Subcutaneous abdominal adipose tissue (tissue), 5 donors: Measurements from ENCODE around the gene HPN.

Source experiments
- H3K27ac ChIP-seq: one replicate; pipeline ENCODE4 v1.7.0; 2013; ENCODE audit warnings: low read depth, mild to moderate bottlenecking, inconsistent platforms, low read length, moderate library complexity
- H3K27me3 ChIP-seq, 5 donors: one replicate each; pipeline ENCODE4 v1.7.0; 2013; ENCODE audit warnings: low read length in 5 of 5, inconsistent platforms in 1 of 5; ENCODE audit not compliant: control insufficient read depth in 5 of 5, insufficient read depth in 4 of 5
- H3K36me3 ChIP-seq, 5 donors: one replicate each; pipeline ENCODE4 v1.7.0; 2013; ENCODE audit warnings: low read length in 5 of 5; ENCODE audit not compliant: control insufficient read depth in 5 of 5, insufficient read depth in 5 of 5
- H3K4me1 ChIP-seq, 5 donors: one replicate each; pipeline ENCODE4 v1.7.0; 2013; ENCODE audit warnings: low read length in 5 of 5, mild to moderate bottlenecking in 3 of 5, moderate library complexity in 1 of 5; ENCODE audit not compliant: control insufficient read depth in 5 of 5, insufficient read depth in 5 of 5
- H3K4me3 ChIP-seq, 5 donors: one replicate each; pipeline ENCODE4 v1.7.0; 2013; ENCODE audit warnings: low read length in 5 of 5, low read depth in 1 of 5
- H3K9ac ChIP-seq, 5 donors: one replicate each; pipeline ENCODE4 v1.7.0; 2013; ENCODE audit warnings: low read length in 5 of 5, mild to moderate bottlenecking in 4 of 5, moderate library complexity in 3 of 5
- H3K9me3 ChIP-seq, 5 donors: one replicate each; pipeline ENCODE4 v1.7.0; 2013; ENCODE audit warnings: low read length in 5 of 5; ENCODE audit not compliant: control insufficient read depth in 5 of 5
- donor health status: healthy.
- donor health status: healthy.
- donor health status: healthy.
- donor health status: healthy.
- donor health status: healthy.

HPN gene

DNA sequence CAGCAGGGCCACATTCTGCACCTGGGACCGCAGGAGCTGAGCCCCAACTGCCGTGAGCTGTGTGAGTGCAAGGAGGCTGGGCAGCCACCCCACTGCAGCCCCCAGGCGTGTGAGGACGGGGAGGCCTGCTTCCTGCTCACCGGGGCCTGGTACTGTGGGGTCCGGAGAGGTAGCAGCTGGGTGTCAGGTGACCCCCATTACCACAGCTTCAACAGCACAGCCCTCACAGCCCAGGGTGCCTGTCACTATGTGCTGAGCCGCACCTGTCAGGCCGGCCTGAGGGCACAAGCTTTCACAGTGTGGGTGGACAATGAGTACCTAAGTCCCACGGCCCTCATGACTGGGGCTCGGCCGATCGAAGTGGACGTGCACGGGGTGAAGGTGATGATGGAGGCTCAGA lies 38.3 kb downstream of the HPN start:
- Histone ChIP-seq H3K9me3 (no peaks in the 10 kb centered on the region), H3K9ac (no peak overlapping the region), H3K36me3 (no peaks in the 10 kb centered on the region), H3K4me1 (peaks cover 0 to 9% (median 0%) of the 10 kb centered on the region in 5 donors), H3K4me3 (no peak overlapping the region), H3K27me3 (peaks cover 0 to 6% (median 0%) of the 10 kb centered on the region in 5 donors), H3K27ac (no peak overlapping the region)

DNA sequence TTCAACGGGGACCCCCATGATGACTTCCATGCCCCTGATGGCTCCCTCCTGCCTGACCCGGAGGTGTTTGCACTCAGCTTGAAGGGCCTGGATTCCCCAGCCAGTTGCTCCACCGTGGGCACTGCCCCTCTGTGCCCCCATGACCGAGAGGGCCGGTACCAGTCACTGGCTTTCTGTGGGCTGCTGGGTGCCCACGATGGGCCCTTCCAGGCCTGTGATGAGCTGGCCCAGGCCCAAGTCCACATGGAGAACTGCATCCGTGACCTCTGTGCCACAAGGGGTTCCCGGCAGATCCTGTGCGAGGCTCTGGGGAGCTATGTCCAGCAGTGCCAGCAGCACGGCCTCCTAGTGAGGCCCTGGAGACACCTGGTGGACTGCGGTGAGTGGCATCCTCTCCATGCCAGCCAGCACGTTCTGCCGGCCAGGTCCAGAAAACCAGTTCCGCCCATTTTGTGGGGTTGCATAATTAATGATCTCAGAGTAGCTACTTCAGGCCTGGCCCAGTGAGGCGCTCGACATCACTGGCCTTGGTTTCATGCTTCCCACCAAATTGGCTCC lies 39.2 kb downstream of the HPN start:
- no peaks in the 10 kb centered on the region for H3K9me3 ChIP-seq
- H3K4me1 ChIP-seq: peaks cover 0 to 9% (median 0%) of the 10 kb centered on the region in 5 donors
- H3K27ac ChIP-seq: no peak overlapping the region
- no peak overlapping the region for H3K9ac ChIP-seq
- H3K36me3 ChIP-seq: no peaks in the 10 kb centered on the region
- peaks cover 0 to 6% (median 0%) of the 10 kb centered on the region in 5 donors for H3K27me3 ChIP-seq
- H3K4me3 ChIP-seq: no peak overlapping the region

- peaks cover 0 to 9% (median 0%) of the 10 kb centered on the region in 5 donors for H3K4me1 ChIP-seq
- H3K9me3 ChIP-seq: no peaks in the 10 kb centered on the region
- H3K27me3 ChIP-seq: peaks cover 0 to 6% (median 0%) of the 10 kb centered on the region in 5 donors
- H3K9ac ChIP-seq: no peak overlapping the region
- H3K36me3 ChIP-seq: no peaks in the 10 kb centered on the region
- H3K4me3 ChIP-seq: no peak overlapping the region
- no peak overlapping the region for H3K27ac ChIP-seq
Measured at GRCh38 chr19:35081201-35081600, 39.7 kb downstream of the HPN start.

- H3K4me3 ChIP-seq: no peak overlapping the region
- H3K9me3 ChIP-seq: no peaks in the 10 kb centered on the region
- peaks cover 0 to 9% (median 0%) of the 10 kb centered on the region in 5 donors for H3K4me1 ChIP-seq
- no peak overlapping the region for H3K9ac ChIP-seq
- H3K36me3 ChIP-seq: no peaks in the 10 kb centered on the region
- H3K27me3 ChIP-seq: peaks cover 0 to 10% (median 4%) of the 10 kb centered on the region in 5 donors
- H3K27ac ChIP-seq: no peak overlapping the region
Measured at GRCh38 chr19:35083691-35084508, 42.4 kb downstream of the HPN start.

- Histone ChIP-seq H3K27ac (no peak overlapping the region), H3K27me3 (peaks cover 0 to 10% (median 4%) of the 10 kb centered on the region in 5 donors), H3K9ac (no peak overlapping the region), H3K4me3 (no peak overlapping the region), H3K4me1 (peaks cover 0 to 9% (median 0%) of the 10 kb centered on the region in 5 donors), H3K36me3 (no peaks in the 10 kb centered on the region), H3K9me3 (no peaks in the 10 kb centered on the region)
Measured at GRCh38 chr19:35084509-35084762, 42.9 kb downstream of the HPN start.

DNA sequence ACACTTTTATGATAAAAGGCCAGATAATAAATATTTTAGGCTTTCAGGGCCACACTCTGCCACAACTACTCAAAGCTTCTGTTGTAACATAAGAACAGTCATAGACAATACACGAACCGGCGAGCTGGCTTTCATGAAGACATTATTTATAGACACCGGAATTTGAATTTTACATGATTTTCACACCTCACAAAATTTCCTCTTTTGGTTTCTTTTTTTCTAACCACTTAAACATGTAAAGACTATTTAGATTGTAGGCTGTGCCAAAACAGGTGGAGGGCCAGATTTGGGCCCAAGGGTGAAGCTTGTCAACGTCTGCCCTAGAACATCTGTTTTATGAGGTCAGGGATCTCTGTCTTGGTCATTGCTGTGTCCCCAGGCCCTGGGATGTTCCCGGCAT lies 44.4 kb downstream of the HPN start:
- peaks cover 4 to 14% (median 7%) of the 10 kb centered on the region in 5 donors for H3K27me3 ChIP-seq
- H3K27ac ChIP-seq: no peak overlapping the region
- no peaks in the 10 kb centered on the region for H3K9me3 ChIP-seq
- peaks cover 0 to 13% (median 5%) of the 10 kb centered on the region in 5 donors for H3K4me1 ChIP-seq
- H3K36me3 ChIP-seq: no peaks in the 10 kb centered on the region
- H3K9ac ChIP-seq: no peak overlapping the region
- H3K4me3 ChIP-seq: no peak overlapping the region

DNA sequence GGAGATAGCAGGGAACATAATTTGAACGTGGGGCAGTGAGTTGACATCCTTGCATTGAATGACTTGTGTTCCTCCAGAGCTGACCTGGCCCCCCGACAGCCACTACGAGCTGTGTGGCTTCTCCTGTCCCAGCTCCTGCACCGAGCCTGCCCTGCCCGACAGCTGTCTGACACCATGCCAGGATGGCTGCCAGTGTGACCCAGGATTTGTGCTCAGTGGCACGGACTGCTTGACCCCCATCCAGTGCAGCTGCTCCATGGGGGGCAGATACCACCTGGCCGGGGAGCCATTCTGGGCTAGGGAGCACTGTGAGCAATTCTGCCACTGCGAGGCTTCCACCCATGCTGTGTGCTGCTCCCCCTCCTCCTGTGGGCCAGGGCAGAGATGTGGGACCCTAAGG lies 44.9 kb downstream of the HPN start:
- Histone ChIP-seq H3K4me3 (no peak overlapping the region), H3K4me1 (peaks cover 0 to 11% (median 5%) of the 10 kb centered on the region in 5 donors), H3K9me3 (no peaks in the 10 kb centered on the region), H3K36me3 (no peaks in the 10 kb centered on the region), H3K27ac (no peak overlapping the region), H3K27me3 (peaks cover 6 to 17% (median 8%) of the 10 kb centered on the region in 5 donors), H3K9ac (no peak overlapping the region)

DNA sequence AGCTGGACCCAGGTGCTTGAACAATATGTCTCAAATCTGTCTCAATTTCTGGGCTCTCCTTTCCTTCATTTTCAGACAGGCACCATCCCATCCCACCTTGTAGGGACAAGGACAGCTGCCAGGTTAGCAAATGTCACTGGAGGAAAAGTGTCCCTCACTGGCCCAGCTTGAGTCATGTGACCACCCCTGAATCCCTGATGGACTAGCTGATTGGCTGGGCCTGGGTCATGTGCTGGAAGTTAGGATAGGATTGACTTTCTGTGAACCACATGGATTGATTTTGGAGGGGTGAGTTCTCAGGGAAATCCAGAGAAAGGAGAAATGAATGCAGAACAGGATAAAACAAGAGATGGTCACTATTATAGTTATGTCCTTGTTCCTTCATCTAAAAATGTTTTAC lies 45.9 kb downstream of the HPN start:
- Histone ChIP-seq H3K4me1 (peaks cover 0 to 9% (median 5%) of the 10 kb centered on the region in 5 donors), H3K27me3 (peaks cover 6 to 17% (median 8%) of the 10 kb centered on the region in 5 donors), H3K36me3 (no peaks in the 10 kb centered on the region), H3K9me3 (no peaks in the 10 kb centered on the region), H3K4me3 (no peak overlapping the region), H3K9ac (no peak overlapping the region), H3K27ac (no peak overlapping the region)

GRCh38 chr19:35088131-35088913 lies 46.8 kb downstream of the HPN start:
- Histone ChIP-seq H3K27ac (no peak overlapping the region), H3K36me3 (no peaks in the 10 kb centered on the region), H3K4me1 (peaks cover 0 to 9% (median 5%) of the 10 kb centered on the region in 5 donors), H3K4me3 (no peak overlapping the region), H3K27me3 (peaks cover 6 to 17% (median 8%) of the 10 kb centered on the region in 5 donors), H3K9ac (no peak overlapping the region), H3K9me3 (no peaks in the 10 kb centered on the region)

- Histone ChIP-seq H3K27ac (no peak overlapping the region), H3K9ac (no peak overlapping the region), H3K4me1 (peaks cover 0 to 9% (median 5%) of the 10 kb centered on the region in 5 donors)
Measured at GRCh38 chr19:35089554-35089953, 48.0 kb downstream of the HPN start.

More at GRCh38 chr19:35089554-35089953, 48.0 kb downstream of the HPN start:
- Histone ChIP-seq H3K27me3 (peaks cover 6 to 17% (median 8%) of the 10 kb centered on the region in 5 donors), H3K36me3 (no peaks in the 10 kb centered on the region), H3K9me3 (no peaks in the 10 kb centered on the region), H3K4me3 (no peak overlapping the region)
